ENCODE data around the gene VAV2.

GRCh38 chr9:133948131-133948530 lies 44.0 kb downstream of the VAV2 start:
- TF ChIP-seq CSDC2 (CRISPR knock-in tag; IDR thresholded peaks at IDR 0.05) (no peak), ARNTL (CRISPR knock-in tag; IDR thresholded peaks at IDR 0.05; ENCODE audit: borderline replicate concordance, low read depth) (no peak), ZFP30 (CRISPR knock-in tag; IDR thresholded peaks at IDR 0.05) (no peak), GLIS3 (CRISPR knock-in tag; IDR thresholded peaks at IDR 0.05) (no peak), POU6F1 (CRISPR knock-in tag; IDR thresholded peaks at IDR 0.05; ENCODE audit: borderline replicate concordance, low read depth) (no peak)
